ENCODE measurements around the gene CENPQ.

Gene CENPQ

DNA sequence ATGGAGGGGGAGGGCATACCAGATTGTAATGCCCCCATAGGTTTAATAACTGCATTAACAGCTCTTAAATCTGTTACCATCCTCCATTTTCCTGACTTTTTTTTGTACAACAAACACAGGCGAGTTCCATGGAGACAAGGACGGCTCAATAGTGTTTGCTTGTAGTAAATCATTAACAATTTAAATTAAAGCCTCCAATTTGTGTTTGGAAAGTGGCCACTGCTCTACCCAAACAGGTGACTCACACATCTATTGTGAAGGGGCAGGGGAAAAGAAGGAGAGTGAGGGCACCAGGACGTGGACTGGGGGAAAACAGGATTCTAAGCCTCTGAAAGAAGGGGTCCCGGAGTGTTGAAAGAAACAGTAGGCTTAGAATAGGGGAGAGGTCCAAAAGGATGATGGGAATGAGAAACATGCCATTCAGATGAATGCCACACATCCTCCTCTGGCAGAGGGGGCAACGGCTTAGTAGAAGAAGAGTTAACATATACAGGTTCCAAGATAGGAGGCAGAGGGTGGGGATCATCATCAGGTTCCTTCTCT lies 43.5 kb downstream of the CENPQ start:
- no peak for DNase-seq

DNA sequence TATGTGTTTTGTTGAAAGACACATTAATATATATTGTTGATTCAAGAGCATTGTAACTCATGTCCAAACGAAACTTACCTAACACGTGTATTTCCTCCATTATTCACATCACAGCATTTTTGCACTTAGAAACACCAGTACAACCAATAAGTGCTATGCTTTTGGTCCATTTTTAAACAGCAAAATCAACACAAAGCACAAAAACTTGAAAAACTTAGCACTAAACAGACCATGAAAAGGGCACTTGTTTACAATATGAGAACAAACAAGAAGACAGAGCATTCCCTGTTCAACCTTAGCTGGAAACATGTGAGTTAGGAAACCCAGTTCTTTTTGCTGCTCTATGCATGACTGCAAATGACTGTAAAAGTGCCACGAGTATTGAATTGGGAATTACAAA lies 46.2 kb downstream of the CENPQ start:
- DNase-seq: no peak

GRCh38 chr6:49513153-49513989 lies 50.2 kb downstream of the CENPQ start:
- no peak for DNase-seq

DNA sequence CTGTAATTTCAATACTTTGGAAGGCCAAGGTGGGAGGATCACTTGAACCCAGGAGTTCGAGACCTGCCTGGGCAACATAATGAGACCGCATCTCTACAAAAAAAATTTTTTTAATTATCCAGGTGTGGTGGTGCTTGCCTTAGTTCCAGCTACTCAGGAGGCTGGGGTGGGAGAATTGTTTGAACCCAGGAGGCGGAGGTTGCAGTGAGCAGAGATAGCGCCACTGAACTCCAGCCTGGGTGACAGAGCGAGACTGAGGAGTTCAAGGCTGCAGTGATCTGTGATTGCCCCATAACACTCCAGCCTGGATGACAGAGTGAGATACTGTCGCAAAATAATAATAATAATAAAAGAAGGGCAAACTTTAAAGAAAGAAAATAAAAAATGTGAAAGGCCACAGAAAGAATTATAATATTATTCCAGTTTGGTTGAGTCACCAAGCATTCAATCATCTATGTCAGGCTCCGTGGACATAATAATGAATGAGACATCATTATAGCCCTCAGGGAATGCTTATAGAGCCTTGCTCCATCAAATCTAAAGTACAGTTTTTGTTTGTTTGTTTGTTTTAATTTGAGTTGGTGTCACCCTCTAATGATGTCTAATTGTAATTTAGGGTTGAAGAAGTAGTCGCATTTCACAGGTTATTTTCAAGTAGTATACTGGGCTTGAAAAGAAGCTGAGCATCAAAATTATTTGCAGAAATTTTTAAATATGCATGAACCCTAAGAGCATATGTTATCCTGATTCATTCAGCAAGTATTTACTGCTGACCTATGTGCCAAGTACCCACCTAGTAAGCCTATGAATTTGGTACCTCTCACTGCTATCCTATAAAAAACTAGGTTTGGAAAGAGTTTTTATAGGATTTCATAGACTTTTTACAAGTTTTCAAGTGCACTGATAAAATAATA lies 51.7 kb downstream of the CENPQ start:
- DNase-seq: no peak

DNA sequence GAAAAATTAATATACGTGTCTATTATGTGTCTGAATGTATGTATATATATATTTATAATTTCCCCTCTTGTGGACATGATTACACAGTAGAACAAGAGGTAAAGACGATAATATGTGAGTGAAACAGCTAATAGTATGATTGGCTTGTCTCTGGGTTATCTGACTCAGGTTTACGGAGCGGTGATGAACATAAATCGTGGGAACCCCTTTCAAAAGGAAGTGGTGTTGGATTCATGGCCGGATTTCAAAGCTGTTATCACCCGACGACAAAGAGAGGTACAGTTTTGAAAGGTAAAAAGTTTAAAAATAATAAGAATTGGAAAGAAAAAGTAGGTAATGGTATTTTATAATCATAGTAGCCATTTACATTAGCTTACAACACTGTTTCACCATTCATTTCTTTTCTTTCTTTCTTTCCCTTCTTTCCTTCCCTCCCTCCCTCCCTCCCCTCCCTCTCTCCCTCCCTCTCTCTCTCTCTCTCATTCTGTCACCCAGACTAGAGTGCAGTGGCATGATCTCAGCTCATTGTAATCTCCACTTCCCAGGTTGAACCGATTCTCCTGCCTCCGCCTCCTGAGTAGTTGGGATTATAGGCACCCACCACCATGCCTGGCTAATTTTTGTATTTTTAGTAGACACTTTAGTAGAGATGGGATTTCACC lies 52.4 kb downstream of the CENPQ start:
- no peak for DNase-seq

GRCh38 chr6:49516147-49516505 lies 53.0 kb downstream of the CENPQ start:
- no peak for DNase-seq

GRCh38 chr6:49517919-49518318 lies 54.7 kb downstream of the CENPQ start:
- no peak for DNase-seq

- no peak for DNase-seq
Measured at GRCh38 chr6:49519660-49520059, 56.5 kb downstream of the CENPQ start.

DNA sequence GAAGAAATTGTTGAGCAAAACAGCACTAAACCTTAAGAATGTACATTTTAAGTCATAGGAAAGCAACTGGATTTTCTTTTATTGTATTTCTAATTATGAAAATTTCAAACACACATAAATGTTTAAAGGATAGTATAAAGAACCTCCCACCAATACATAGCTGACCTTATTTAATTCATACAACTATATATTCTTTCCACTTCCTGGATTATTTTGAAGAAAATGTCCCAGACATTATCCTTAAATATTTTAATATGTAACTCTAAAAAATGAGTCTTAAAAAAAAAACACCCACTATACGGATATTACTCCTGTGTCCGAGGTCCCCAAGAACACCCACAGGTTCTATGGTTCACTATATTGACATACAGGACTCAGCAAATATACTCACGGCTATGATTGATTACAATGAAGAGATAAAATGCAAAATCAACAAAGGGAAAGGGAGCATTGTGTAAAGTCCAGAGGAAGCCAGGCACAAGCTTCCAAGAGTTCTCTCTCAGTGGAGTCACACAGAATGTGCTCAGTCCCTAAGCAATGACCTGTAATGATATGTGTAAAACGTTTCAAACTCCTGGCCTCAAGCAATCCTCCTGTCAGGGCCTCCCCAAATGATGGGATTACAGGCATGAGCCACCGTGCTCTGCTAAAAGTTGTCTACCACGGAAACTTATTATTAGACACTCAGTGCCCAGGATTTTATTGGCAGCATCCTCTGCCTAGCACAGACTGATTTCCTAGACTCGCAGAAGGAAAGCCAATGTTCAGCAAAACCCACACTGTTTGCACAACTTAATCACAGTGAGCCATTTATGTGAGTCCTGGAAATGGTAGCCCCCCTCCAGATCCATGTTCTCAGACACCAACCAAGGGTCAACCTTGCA lies 59.8 kb downstream of the CENPQ start:
- DNase-seq: no peak

- DNase-seq: no peak
Measured at GRCh38 chr6:49523901-49524300, 60.7 kb downstream of the CENPQ start.

GRCh38 chr6:49524541-49524940 lies 61.4 kb downstream of the CENPQ start:
- no peak for DNase-seq

- DNase-seq: no peak
Measured at GRCh38 chr6:49526598-49526997, 63.4 kb downstream of the CENPQ start.

DNA sequence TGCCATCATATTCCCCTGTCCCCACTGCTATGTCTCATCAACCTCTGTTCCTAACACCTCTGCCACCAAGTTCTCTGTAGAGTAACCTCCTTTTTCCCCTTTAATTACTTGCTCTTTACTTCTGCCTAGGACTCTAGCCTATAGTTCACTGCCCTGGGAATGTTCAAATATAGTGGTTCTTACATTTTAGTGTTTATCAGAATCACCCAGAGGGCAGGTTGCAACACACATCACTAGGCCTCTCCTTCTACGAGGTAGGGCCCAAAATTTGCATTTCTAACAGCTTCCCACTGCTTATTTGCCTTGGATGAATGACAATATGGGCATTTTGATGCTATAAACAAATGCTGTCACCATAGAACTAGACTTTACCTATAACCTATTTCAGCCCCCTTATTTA lies 64.2 kb downstream of the CENPQ start:
- DNase-seq: no peak

GRCh38 chr6:49528571-49528970 lies 65.4 kb downstream of the CENPQ start:
- DNase-seq: no peak

DNA sequence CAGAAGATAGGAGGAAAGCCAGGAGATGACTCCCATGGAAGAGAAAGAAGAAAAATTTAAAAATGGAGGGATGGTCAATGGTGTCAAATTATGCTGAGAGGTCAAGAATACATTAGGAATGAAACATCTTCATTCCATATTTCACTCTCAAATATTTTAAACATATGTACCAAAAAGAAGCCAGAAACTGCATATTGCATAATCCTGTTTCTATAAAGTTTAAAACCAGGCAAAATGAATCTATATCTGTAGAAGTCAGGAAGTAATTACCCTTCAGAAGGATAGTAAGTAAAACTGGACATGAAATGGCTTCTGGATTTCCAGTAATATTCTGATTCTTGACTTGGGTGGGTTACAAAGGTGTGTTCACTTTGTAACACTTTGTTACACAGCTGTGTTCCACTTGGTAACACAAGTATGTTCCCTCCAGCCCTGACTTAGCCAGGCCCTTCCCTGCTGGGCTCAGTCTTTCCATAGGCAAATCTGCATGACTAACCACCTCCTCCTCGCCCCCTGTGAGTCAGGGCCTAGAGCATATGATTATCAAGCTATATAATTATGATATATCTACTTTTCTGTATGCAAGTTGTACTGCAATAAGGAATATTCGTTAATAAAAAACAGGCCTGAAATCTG lies 67.1 kb downstream of the CENPQ start:
- no peak for DNase-seq

DNA sequence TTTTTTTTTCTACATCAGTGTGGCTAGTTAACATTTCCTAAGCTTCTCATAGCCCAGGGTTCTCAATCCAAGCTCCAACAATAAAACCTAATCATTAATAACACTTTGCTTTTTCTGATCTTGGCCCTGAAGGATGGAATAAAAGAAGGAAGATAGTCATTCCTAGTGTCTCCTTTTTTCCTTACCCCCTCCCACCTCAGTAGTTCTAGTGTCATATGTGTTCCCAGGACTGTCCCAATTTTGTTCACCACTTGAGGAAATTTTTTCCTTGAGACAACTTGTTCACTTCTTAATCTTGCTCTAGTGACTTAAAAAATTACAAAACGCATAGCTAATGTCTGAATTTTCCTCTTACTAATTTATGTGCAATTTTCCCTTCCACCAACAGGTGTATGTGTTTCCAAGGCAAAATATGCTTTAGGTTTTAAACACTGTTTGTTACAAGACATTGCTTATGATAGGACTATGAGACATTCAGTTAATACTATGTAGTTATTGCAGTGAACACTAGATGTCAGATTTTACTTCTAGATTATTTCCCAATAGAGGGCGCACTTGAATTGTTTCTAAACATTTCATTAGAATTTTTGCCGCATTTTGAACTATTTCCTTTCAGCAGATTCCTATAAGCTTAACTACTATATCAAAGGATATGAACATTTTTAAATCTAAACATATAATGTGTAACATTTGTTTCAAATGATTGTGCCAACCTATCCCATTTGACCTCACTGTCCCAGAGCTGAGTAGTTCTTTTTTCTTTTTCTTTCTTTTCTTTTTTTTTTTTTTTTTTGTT lies 68.8 kb downstream of the CENPQ start:
- DNase-seq: peak; percentile 48

DNA sequence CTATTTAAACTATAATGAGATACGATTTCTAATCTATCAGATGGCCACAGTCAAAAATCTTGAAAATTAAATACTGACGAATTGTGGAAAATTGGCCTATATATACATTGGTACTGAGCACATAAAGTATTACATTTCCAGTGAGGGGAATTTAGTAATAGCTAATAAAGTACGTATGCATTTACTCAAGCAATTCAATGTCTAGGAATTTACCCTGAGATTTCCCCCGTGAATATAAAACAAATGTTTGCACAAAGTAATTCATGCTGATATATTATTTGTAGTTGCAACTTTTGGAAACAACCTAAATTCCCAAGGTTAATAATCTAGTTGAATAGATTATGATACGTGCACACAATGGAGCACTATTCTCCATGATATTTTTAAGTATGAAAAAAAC lies 72.6 kb downstream of the CENPQ start:
- no peak for DNase-seq

GRCh38 chr6:49539102-49539501 lies 75.9 kb downstream of the CENPQ start:
- no peak for DNase-seq

DNA sequence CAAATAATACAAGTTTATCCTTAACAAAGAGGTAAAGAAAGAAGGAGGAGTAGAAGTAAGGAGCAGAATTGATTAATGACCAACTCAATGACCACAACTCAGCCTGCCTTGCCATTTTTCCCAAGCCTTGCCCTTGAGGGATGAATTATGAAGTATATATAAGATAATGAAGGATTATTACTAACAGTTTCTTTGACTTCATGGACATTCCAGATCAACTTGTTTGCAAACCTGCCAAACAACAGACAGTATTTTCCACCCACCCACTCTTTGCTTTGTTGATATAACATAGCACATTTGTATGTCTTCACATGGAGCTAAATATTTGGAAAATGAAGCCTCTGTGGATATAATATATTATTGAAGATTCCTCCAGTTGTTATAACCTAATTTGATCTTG lies 77.4 kb downstream of the CENPQ start:
- DNase-seq: no peak

- no peak for DNase-seq
Measured at GRCh38 chr6:49541210-49541724, 78.1 kb downstream of the CENPQ start.

GRCh38 chr6:49541936-49542335 lies 78.8 kb downstream of the CENPQ start:
- DNase-seq: no peak
